SU-DHL-6 (cell line): ENCODE data around the gene HIPK2.

Experiments used
- H2AFZ ChIP-seq: fragments of 200-600 bp; sonication (generic); 2 replicates; pipeline ENCODE4 v1.6.1; 2014; ENCODE audit warnings: low read depth, mild to moderate bottlenecking, moderate library complexity, mixed read lengths, antibody characterized with exemption, low read length; ENCODE audit not compliant: severe bottlenecking
- H3F3A ChIP-seq: fragments of 200-600 bp; shearing (Covaris generic); 2 replicates; pipeline ENCODE4 v1.6.0; 2016; ENCODE audit warnings: antibody characterized with exemption, mild to moderate bottlenecking; ENCODE audit not compliant: insufficient read depth
- H3K27ac ChIP-seq: fragments of 200-600 bp; sonication (generic); 2 replicates; pipeline ENCODE4 v1.5.1; 2016; ENCODE audit warnings: low read depth, mild to moderate bottlenecking, low read length, moderate library complexity, mixed read lengths
- H3K27me3 ChIP-seq: fragments of 200-600 bp; sonication (generic), shearing (Covaris generic); 2 replicates; pipeline ENCODE4 v1.6.0; 2014; ENCODE audit warnings: mild to moderate bottlenecking, low read length
- H3K36me3 ChIP-seq: fragments of 200-600 bp; sonication (generic); 2 replicates; pipeline ENCODE4 v1.6.1; 2014; ENCODE audit warnings: mild to moderate bottlenecking, low read length, mixed read lengths
- H3K4me2 ChIP-seq: fragments of 300-600, 200-600 bp; shearing (Covaris generic), sonication (generic); 2 replicates; pipeline ENCODE4 v1.6.0; 2014; ENCODE audit warnings: low read length, low read depth, mild to moderate bottlenecking; ENCODE audit not compliant: poor library complexity, severe bottlenecking
- H3K4me3 ChIP-seq: fragments of 200-600 bp; sonication (generic); 2 replicates; pipeline ENCODE4 v1.5.1; 2014; ENCODE audit warnings: antibody characterized with exemption, low read length, mild to moderate bottlenecking, mixed read lengths; ENCODE audit not compliant: insufficient read depth, poor library complexity, severe bottlenecking
- H3K79me2 ChIP-seq: fragments of 200-600 bp; sonication (generic); 2 replicates; pipeline ENCODE4 v1.6.1; 2014; ENCODE audit warnings: mild to moderate bottlenecking, low read length, moderate library complexity; ENCODE audit not compliant: insufficient read depth
- H3K9ac ChIP-seq: fragments of 200-600 bp; sonication (generic); 2 replicates; pipeline ENCODE4 v1.7.0; 2014; ENCODE audit warnings: mild to moderate bottlenecking, low read length
- H3K9me2 ChIP-seq: fragments of 200-600 bp; sonication (generic); replicated peaks from 2 replicates; pipeline ENCODE4 v1.6.1; 2014; ENCODE audit warnings: low read length; ENCODE audit not compliant: insufficient read depth
- H3K9me3 ChIP-seq: fragments of 200-600 bp; sonication (generic); 2 replicates; pipeline ENCODE4 v1.6.1; 2014; ENCODE audit warnings: low read length, mixed read lengths; ENCODE audit not compliant: insufficient read depth
- H4K20me1 ChIP-seq: fragments of 200-600 bp; sonication (generic); 2 replicates; pipeline ENCODE4 v1.6.1; 2014; ENCODE audit warnings: low read depth, mild to moderate bottlenecking, antibody characterized with exemption, low read length, moderate library complexity, mixed read lengths
- CTCF ChIP-seq: fragments of 200-600 bp; sonication (generic); IDR thresholded peaks from one replicate; pipeline ENCODE4 v1.5.1; 2017; ENCODE audit warnings: antibody characterized with exemption, mild to moderate bottlenecking, low read length, moderate library complexity; ENCODE audit not compliant: insufficient read depth, poor library complexity, severe bottlenecking
- EZH2phosphoT487 ChIP-seq: fragments of 200-600 bp; sonication (generic), shearing (Covaris generic); conservative IDR thresholded peaks from 2 replicates; pipeline ENCODE4 v1.6.1; 2018; ENCODE audit warnings: mild to moderate bottlenecking, antibody characterized with exemption, low read length, moderate library complexity, mixed read lengths

Gene HIPK2

DNA sequence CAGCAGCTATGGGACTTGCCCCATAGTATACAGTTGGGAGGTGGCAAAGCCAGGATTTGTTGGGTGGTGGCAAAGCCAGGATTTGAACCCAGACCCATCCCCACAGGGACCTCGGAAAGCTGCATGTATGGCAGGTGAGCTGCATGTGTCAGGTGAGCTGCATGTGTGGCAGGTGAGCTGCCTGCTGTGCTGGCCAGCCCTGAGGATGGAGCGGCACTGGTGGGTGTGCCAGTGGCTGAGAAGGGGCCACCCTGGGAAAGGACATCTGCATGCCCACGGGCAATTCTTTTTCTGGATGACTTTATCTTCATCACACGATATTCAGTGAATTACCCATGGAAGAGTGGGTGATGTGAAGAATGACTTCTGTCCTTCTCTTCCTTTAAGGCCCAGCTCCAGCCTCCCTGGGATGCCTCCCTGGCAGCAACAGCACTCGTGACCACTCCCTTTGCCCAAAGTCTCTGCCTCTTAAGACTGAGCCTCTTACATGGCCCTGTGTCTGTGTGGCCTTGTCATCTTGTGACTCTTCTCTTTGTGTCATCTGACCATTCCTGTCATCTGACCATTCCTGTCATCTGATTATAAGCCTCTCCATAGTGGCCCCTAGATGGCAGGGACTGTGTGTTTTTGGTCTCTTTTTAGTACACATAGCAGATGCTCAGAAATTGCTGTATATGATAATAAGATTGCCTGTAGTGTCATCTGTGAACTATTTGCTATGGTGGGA, 229.3 kb downstream of the HIPK2 start:
- H3K9me2 ChIP-seq, result no peaks in the 10 kb centered on the region
- H3K79me2 ChIP-seq, result no peaks in the 10 kb centered on the region
- no peak overlapping the region for H3K4me2 ChIP-seq
- H3K4me3 ChIP-seq, result no peak overlapping the region
- H4K20me1 ChIP-seq, result no peaks in the 10 kb centered on the region
- no peaks in the 10 kb centered on the region for H3K36me3 ChIP-seq
- no peaks in the 10 kb centered on the region for H3F3A ChIP-seq
- TF ChIP-seq EZH2phosphoT487 (no peak), CTCF (no peak)
- H3K9me3 ChIP-seq, result no peaks in the 10 kb centered on the region
- no peak overlapping the region for H3K27ac ChIP-seq
- no peak overlapping the region for H2AFZ ChIP-seq
- H3K27me3 ChIP-seq, result no peaks in the 10 kb centered on the region
- no peak overlapping the region for H3K9ac ChIP-seq

GRCh38 chr7:139544645-139545044, 233.2 kb downstream of the HIPK2 start:
- no peak overlapping the region for H3K4me3 ChIP-seq
- TF ChIP-seq EZH2phosphoT487, result no peak
- no peak for TF ChIP-seq CTCF
- no peaks in the 10 kb centered on the region for H3K27me3 ChIP-seq
- no peak overlapping the region for H3K27ac ChIP-seq
- no peaks in the 10 kb centered on the region for H3F3A ChIP-seq
- H3K4me2 ChIP-seq, result no peak overlapping the region
- H3K9ac ChIP-seq, result no peak overlapping the region
- H2AFZ ChIP-seq, result no peak overlapping the region
- H3K79me2 ChIP-seq, result no peaks in the 10 kb centered on the region
- no peaks in the 10 kb centered on the region for H3K9me2 ChIP-seq
- H3K36me3 ChIP-seq, result no peaks in the 10 kb centered on the region
- no peaks in the 10 kb centered on the region for H4K20me1 ChIP-seq
- no peaks in the 10 kb centered on the region for H3K9me3 ChIP-seq

DNA sequence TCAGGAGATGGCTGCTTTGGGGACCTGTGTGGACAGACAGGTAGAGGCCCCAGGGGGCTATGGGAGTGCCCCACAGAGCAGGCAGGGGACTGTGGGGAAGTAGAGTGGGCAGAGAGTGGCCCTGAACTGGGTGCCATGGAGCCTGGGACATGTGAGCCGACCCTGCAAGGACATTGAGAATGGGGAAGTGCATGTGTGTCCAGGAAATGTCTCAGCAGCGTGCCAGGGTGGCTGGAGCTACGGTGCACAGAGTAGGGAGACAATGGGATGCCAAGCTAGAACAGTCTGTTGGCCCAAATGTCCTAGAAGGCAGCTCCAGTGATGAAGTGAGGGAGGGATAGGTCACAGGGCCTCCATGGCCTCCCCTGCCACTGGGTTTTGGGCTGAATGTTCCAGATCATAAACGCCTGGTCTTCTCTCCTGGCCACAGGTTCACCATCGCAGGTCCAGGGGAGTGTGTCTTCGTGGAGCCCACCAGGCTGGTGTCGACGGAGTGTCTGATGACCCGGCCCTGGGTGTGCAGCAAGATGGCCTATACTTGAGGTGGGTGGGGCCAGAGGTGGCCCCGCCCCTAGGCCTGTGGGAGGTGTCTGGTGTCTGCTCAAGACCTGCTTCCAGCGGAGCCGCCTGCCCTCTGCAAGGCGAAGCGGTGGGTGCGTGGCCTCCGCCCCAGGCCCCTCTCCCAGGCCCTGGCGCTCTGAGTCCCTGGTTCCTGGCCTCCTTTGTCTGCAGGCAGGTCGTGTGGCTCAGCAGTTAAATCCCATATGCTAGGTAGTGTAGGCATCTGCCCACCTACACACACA, 233.8 kb downstream of the HIPK2 start:
- Histone ChIP-seq H3K79me2 (no peaks in the 10 kb centered on the region), H2AFZ (no peak overlapping the region), H3K9me3 (no peaks in the 10 kb centered on the region), H3K9ac (no peak overlapping the region), H3F3A (no peaks in the 10 kb centered on the region), H3K27me3 (no peaks in the 10 kb centered on the region), H4K20me1 (no peaks in the 10 kb centered on the region), H3K4me3 (no peak overlapping the region), H3K9me2 (no peaks in the 10 kb centered on the region), H3K4me2 (no peak overlapping the region), H3K27ac (no peak overlapping the region), H3K36me3 (no peaks in the 10 kb centered on the region)
- TF ChIP-seq EZH2phosphoT487, result no peak
- TF ChIP-seq CTCF, result no peak
